HG03432 (cell line): ENCODE results near the gene NANOS2.

ENCODE experiments used
- ATAC-seq: cut with Tn5 transposase; IDR thresholded peaks from one replicate; pipeline ENCODE4 v1.9.1; 2021; ENCODE audit warnings: mild to moderate bottlenecking, moderate library complexity; ENCODE audit not compliant: unreplicated experiment

Gene NANOS2

DNA sequence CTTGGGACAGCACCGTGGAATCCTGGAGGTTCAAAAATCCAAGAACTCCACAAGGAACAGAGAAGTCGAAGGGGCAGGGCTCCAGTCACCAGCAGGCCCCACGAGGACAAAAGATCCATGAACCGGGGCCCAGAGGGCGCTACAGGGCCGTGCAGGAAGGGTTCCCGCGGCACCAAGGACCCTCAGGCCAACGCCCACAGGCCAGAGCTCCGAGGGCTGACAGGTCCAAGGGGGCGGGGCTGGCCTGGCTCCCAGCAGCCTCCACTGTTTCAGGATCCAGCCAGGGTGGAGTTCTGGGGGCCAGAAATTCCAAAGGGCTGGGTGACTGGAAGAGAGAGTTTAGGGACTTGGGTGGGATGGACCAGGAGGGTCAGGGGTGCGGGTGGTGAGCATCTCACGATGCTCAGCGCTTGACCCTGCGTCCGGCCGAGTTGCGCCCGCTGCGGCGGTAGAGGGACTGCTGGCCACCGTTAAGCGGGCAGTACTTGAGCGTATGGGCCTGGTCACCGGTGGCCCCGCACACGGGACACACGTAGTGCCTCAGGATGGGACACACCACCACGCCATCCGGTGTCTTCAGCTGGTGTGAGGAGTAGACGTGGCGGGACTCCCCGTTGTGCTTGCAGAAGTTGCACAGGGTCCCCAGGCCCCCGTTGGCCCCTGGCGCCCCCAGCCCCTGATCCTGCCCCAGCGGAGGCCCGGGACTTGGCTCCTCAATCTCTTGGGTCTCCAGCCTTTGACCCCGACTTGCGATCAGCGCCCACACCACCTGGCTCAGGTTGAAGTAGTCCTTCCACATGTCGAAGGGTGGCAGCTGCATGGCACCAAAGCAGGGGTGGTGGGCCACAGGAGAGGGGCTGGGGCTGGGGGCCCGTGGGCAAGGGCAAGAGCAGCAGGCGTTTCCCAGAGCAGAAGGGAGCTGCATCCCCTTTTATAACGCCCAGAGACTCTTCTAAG, at the start of gene NANOS2:
NANOS2 (minus strand) TSS at position 905 of the 957 bp plus-strand sequence; CDS start at position 820, 85 bp downstream.
- no peak for ATAC-seq

GRCh38 chr19:45962021-45962420, 47.4 kb upstream of the NANOS2 start:
- no peak for ATAC-seq

- no peak for ATAC-seq
These were observed 46.1 kb upstream of the NANOS2 start for GRCh38 chr19:45960595-45961235.

- ATAC-seq = no peak
These were observed 45.0 kb upstream of the NANOS2 start for GRCh38 chr19:45959517-45960025.

- ATAC-seq = no peak
These were observed 44.4 kb upstream of the NANOS2 start for GRCh38 chr19:45958769-45959516.

- no peak for ATAC-seq
These were observed 43.7 kb upstream of the NANOS2 start for GRCh38 chr19:45958320-45958719.

DNA sequence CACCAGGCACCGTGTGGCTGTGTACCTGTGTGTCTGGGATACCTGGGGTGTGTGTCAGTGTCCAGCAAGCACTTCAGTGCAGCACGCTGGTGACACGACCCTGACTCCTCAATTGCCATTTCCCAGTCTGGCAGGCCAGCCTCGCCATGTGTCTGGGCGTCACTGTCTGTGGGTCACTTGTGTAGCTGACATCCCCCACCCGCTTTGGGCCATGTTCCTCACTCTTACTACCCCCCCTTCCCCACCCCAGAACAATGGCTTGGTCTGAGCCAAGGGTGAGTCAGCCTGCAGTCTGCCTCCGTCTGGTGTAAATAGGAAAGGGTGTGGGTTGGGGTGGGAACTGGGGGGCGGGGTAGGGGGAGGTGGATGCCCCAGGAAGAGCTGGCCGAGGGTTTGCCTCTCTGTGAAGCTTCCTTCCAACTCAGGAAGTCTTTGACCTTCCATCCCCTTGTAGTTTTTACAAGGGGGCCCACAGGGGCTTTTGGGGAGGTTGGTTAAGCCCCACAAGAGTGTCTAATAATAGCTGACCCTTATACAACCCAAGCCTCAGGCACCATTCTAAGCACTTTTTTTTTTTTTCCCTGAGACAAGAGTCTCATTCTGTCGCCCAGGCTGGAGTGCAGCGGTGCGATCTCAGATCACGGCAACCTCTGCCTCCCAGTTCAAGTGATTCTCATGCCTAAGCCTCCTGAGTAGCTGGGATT, 41.5 kb upstream of the NANOS2 start:
- ATAC-seq = no peak

- ATAC-seq = no peak
These were observed 39.6 kb upstream of the NANOS2 start for GRCh38 chr19:45954156-45954555.

- ATAC-seq = no peak
These were observed 39.1 kb upstream of the NANOS2 start for GRCh38 chr19:45953676-45954075.

DNA sequence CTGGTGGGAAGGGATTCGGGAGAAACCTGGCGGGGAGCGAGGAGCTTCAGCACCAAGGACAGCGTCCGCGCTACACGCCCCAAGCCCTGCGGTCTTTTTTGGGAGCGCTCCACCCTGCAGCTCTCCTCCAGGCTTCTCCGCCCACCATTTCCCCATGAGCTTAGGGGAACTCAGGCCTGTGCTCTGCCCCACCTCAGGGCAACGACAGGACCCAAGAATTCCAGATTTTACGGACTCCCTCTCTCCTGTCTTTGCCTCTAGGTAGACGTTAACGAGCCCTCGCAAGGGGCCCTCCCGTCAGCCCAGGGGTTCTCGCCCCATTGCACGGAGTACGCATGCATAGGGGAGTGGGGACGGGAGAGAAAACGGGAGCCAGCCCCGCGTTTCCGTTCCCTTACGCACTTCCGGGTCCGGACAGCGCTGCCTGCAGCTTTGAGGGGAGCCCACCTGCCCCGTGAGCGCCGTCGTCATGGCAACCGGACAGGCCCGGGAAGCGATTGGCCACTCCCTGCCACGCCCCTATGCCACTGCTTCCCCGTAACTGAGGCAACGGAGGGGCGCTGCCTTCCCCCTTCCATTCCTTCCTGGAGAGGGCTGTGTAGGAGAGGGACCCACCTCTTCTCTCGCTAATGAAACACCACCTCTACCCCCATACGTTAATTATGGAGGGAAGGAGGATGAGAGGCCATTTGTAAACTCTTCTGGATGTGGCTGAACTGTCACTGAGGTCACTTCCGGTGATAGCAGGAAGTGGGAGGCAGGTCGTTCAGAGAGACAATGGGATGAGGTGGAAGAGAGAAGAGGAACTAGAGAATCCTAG, 38.3 kb upstream of the NANOS2 start:
- ATAC-seq = no peak

- ATAC-seq = no peak
These were observed 37.7 kb upstream of the NANOS2 start for GRCh38 chr19:45952341-45952685.

- ATAC-seq = no peak
These were observed 33.3 kb upstream of the NANOS2 start for GRCh38 chr19:45947926-45948325.

DNA sequence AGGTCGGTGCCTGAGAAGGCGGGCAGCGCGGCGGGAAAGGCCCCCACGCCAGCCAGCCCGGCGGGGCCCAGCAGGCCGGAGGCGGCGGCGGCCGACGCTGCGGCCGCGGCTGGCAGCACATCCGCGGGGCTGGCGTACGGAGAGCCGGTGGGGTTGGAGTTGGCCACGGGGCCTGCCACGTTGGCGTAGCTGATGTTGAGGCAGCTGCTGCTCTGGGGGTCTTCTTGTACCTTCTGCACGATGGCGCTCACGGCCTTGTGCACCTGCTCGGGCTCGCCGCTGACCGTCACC, 25.9 kb upstream of the NANOS2 start:
- ATAC-seq = no peak

- ATAC-seq = no peak
These were observed 25.4 kb upstream of the NANOS2 start for GRCh38 chr19:45939792-45940514.

DNA sequence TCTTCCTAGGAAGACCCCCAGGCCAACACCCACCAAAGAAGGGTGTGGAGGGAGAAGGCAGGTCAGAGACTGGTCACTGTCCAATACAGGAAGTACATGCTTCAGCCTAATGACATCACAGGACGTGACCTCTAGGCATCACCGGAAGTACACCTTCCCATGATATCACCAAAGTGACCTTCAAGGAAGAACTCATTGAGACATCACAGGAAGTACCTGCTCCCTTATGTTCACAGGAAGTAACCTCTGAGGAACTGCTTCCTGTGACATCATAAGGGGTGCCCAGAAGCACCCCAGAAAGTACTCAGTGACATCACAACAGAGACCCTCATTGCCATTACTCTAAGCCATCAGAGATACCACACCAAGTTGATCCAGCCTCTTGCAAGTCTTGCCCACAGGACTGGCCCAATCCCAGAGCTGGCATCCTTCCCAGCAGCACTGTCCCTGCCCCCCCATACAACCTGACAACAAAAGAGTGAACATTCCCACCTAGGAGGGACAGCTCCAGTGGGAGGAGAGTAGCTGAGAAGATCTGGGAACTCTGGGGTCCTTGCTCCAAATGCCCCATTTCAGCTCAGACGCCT, 24.2 kb upstream of the NANOS2 start:
- ATAC-seq = no peak

- ATAC-seq = no peak
These were observed 20.7 kb upstream of the NANOS2 start for GRCh38 chr19:45935267-45935666.

DNA sequence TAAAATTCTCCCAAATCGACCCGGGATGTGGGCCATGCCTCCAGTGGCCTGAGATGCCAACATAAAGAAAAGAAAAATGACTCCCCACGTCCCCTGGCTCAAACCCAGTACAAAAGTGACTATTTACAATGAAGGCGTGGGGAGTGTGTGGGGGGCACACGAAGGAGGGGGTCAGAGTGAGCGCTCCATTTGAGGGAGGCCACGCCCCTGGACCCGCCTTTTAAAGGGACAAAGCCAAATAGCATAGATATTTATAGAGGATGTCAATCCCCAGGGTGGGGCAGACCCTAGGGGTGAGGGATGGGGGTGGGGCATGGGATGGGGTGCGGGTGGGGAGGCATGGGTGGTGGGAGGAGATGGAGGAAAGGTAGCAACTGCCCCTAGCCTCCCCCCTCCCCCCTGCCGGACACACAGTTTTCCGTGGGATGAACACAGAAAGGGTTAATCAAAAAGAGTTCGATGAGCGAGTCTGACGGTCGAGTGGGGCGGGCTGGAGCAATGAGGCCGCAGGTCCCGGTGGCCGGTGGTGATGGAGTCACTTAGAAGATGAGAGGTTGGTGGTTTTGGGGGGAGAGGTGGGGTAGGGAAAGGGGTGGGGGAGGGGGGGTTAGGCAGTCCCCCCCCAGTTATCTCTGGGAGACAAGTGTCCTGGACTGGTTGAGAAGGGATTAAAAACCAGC, 20.1 kb upstream of the NANOS2 start:
- ATAC-seq = no peak

DNA sequence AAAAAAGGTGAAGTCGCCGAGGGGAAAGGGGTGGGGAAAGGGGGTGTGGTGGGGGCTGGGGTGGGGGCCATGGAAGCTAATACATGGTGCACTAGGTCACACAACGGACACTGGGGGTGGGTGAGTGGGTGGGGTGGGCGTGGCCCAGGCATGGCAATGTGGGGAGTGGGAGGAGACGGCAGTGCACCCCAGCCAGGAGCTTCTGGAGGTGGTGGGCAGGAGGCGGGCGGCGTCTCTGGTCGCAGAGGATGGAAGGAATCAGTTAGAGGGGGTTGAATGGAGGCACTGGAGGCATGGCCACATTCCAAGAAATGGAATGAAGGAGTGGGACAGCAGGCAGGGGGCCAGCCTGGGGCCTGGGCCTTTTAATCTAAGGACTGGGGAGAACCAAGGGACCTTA, 19.2 kb upstream of the NANOS2 start:
- ATAC-seq = no peak
